ENCODE results near the gene FAM156A. TPM values are rescaled to one million over a fixed set of nuclear protein-coding genes. Genes with fewer than 3 reads are reported as not detected.
"Not testable (repeated sequence)": the region's sequence is repeated elsewhere in the genome, so short reads cannot be mapped to it uniquely, and the experiment has no call there.

Gene FAM156A
- total RNA-seq, 1 donor from 2014 or later: 27.8 TPM

DNA sequence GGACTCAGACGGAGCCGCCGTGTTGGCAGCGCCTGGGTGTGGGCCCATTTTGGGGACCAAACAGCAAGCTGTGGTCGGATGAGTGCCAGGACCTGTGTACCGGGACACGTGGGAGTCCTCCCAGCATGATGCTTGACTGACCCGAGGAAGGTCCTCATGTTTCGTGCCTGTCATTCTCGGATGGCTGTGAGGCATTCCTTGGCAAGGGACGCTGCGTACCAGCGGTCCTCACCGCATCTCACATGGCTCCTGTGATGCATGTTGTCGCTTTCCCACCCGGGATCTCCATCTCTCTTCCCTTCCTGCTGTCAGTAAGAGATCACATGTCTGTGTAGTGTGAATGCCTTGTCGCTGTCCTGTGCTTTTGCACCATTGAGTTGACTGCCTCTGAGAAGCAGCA lies 50.4 kb downstream of the FAM156A start:
- not testable (repeated sequence) for H3K79me2 ChIP-seq (ENCODE audit: low read depth); H3K36me3 ChIP-seq; DNase-seq (ENCODE audit: low spot score); H3K4me2 ChIP-seq; H3F3A ChIP-seq (ENCODE audit: low read depth); H3K4me1 Mint-ChIP-seq; H4K20me1 ChIP-seq (ENCODE audit: low read depth); H2AFZ ChIP-seq (replicated peaks); H3K9me3 Mint-ChIP-seq; H3K9ac ChIP-seq; H3K27ac Mint-ChIP-seq; H3K4me3 Mint-ChIP-seq; H3K36me3 Mint-ChIP-seq; H3K4me1 ChIP-seq; H3K27ac ChIP-seq; H3K9me3 ChIP-seq (ENCODE audit: low read depth); H3K4me3 ChIP-seq; H3K27me3 ChIP-seq; H3K27me3 Mint-ChIP-seq (ENCODE audit: insufficient read depth, low read depth)

- H3K4me1 ChIP-seq; H3K4me1 Mint-ChIP-seq; H3K79me2 ChIP-seq (ENCODE audit: low read depth); H3K27ac ChIP-seq; H3K36me3 ChIP-seq; H3F3A ChIP-seq (ENCODE audit: low read depth); H3K27me3 ChIP-seq; H2AFZ ChIP-seq (replicated peaks); H3K27me3 Mint-ChIP-seq (ENCODE audit: insufficient read depth, low read depth); H3K27ac Mint-ChIP-seq; H3K4me3 Mint-ChIP-seq; H3K4me2 ChIP-seq; H3K9me3 Mint-ChIP-seq; H3K9me3 ChIP-seq (ENCODE audit: low read depth); H3K36me3 Mint-ChIP-seq; H3K4me3 ChIP-seq; H4K20me1 ChIP-seq (ENCODE audit: low read depth); DNase-seq (ENCODE audit: low spot score); H3K9ac ChIP-seq: not testable (repeated sequence)
Measured at GRCh38 chrX:52907137-52907536, 51.2 kb downstream of the FAM156A start.

GRCh38 chrX:52906072-52906471 lies 52.2 kb downstream of the FAM156A start:
- DNase-seq (ENCODE audit: low spot score): not testable (repeated sequence)

GRCh38 chrX:52905531-52905930 lies 52.8 kb downstream of the FAM156A start:
- not testable (repeated sequence) for H3K4me2 ChIP-seq; H3K36me3 ChIP-seq; H4K20me1 ChIP-seq (ENCODE audit: low read depth); H3K4me1 Mint-ChIP-seq; H2AFZ ChIP-seq (replicated peaks); H3F3A ChIP-seq (ENCODE audit: low read depth); H3K36me3 Mint-ChIP-seq; H3K9me3 Mint-ChIP-seq; H3K27ac Mint-ChIP-seq; H3K27me3 Mint-ChIP-seq (ENCODE audit: insufficient read depth, low read depth); H3K9me3 ChIP-seq (ENCODE audit: low read depth); H3K27ac ChIP-seq; H3K9ac ChIP-seq; H3K4me3 ChIP-seq; H3K4me3 Mint-ChIP-seq; H3K27me3 ChIP-seq; H3K4me1 ChIP-seq; DNase-seq (ENCODE audit: low spot score); H3K79me2 ChIP-seq (ENCODE audit: low read depth)

More at GRCh38 chrX:52906072-52906471, 52.2 kb downstream of the FAM156A start:
- H3K36me3 Mint-ChIP-seq; H3F3A ChIP-seq (ENCODE audit: low read depth); H3K4me3 ChIP-seq; H3K27me3 Mint-ChIP-seq (ENCODE audit: insufficient read depth, low read depth); H3K36me3 ChIP-seq; H3K4me1 Mint-ChIP-seq; H4K20me1 ChIP-seq (ENCODE audit: low read depth); H3K27ac Mint-ChIP-seq; H3K9me3 ChIP-seq (ENCODE audit: low read depth); H3K9ac ChIP-seq; H3K79me2 ChIP-seq (ENCODE audit: low read depth); H3K27ac ChIP-seq; H3K9me3 Mint-ChIP-seq; H3K4me3 Mint-ChIP-seq; H2AFZ ChIP-seq (replicated peaks); H3K4me1 ChIP-seq; H3K27me3 ChIP-seq; H3K4me2 ChIP-seq: not testable (repeated sequence)

Other genes starting within 250 kb of the FAM156A start
- not detected in 2 replicates for gene SSX2B, start 207.3 kb downstream of the FAM156A start, total RNA-seq (ENCODE audit: low replicate concordance)
- not detected in 2 replicates for gene SPANXN5, start 161.1 kb downstream of the FAM156A start, total RNA-seq (ENCODE audit: low replicate concordance)
- not detected in 2 replicates for gene XAGE5, start 147.2 kb downstream of the FAM156A start, total RNA-seq (ENCODE audit: low replicate concordance)
- not detected in 2 replicates for gene XAGE3, start 90.4 kb downstream of the FAM156A start, total RNA-seq (ENCODE audit: low replicate concordance)
- gene FAM156B, start 61.2 kb downstream of the FAM156A start, total RNA-seq (ENCODE audit: low replicate concordance): 14.1 and 15.8 TPM in 2 replicates
- gene GPR173, start 90.3 kb upstream of the FAM156A start, total RNA-seq (ENCODE audit: low replicate concordance): 6.3 and 13.2 TPM in 2 replicates
- gene TSPYL2, start 123.8 kb upstream of the FAM156A start, total RNA-seq (ENCODE audit: low replicate concordance): 35.5 and 37.1 TPM in 2 replicates
- gene KANTR, start 135.6 kb upstream of the FAM156A start, total RNA-seq (ENCODE audit: low replicate concordance): 19.0 and 30.9 TPM in 2 replicates

Measured in neural progenitor cell (in vitro differentiated cells).